Measurements from ENCODE around the gene LIN54. TPM values are rescaled to one million over a fixed set of nuclear protein-coding genes. Genes with fewer than 3 reads are reported as not detected.

The LIN54 gene
- total RNA-seq, 2 donors from 2014 or later: 10.3 to 13.6 TPM

DNA sequence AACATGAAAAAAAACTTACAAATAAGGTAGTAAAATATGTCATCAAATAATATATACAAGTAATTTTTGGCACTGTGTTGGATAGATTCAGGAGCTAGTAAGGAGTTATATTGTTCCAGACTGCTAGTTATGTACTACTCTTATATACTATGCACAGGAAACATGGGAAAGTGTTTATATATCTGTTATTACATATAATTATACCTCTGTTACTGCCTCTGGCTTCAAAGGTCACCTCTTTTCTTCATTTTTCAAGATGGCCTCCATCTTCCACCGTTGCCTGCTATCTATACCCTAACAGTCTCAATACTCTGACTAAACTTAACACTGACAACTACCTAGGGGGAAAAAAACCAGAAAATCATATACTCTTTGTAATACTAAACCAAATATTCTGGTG lies 29.5 kb downstream of the LIN54 start:
- DNase-seq (ENCODE audit: low spot score) (no peak), ATAC-seq (ENCODE audit: insufficient number of reproducible peaks, low FRiP score, low read depth) (no peak)
- H3K4me3 ChIP-seq: no peak overlapping the region
- H3K36me3 ChIP-seq: peaks cover 4% of the 10 kb centered on the region
- no peaks in the 10 kb centered on the region for H3K27me3 ChIP-seq (replicated peaks; ENCODE audit: insufficient read depth)
- no peaks in the 10 kb centered on the region for H3K9me3 ChIP-seq
- no peak overlapping the region for H3K27ac ChIP-seq
- H3K4me1 ChIP-seq (ENCODE audit: control insufficient read depth in 1 of 2, low read depth in 2 of 2): no peaks in the 10 kb centered on the region
- TF ChIP-seq, protein P1, sequence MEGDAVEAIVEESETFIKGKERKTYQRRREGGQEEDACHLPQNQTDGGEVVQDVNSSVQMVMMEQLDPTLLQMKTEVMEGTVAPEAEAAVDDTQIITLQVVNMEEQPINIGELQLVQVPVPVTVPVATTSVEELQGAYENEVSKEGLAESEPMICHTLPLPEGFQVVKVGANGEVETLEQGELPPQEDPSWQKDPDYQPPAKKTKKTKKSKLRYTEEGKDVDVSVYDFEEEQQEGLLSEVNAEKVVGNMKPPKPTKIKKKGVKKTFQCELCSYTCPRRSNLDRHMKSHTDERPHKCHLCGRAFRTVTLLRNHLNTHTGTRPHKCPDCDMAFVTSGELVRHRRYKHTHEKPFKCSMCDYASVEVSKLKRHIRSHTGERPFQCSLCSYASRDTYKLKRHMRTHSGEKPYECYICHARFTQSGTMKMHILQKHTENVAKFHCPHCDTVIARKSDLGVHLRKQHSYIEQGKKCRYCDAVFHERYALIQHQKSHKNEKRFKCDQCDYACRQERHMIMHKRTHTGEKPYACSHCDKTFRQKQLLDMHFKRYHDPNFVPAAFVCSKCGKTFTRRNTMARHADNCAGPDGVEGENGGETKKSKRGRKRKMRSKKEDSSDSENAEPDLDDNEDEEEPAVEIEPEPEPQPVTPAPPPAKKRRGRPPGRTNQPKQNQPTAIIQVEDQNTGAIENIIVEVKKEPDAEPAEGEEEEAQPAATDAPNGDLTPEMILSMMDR (IDR thresholded peaks at IDR 0.05): no peak

DNA sequence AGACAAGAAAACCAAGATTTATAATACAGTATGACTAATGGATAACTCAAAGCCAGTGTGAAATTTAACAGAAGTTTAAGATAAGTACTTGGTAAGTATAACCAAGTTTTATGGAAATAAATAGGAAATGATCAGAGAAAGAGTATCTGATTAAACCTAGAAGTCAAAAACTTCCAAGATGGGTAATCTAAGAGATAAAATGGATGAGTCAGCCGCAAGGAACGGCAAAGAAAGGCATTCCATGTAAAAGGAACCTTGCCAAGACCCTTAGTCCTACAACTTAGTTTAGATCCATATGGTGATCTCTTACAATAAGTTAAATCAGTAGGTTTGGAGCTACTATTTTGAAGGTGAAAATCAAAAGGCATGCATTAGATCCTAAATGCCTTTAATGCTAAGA lies 34.8 kb downstream of the LIN54 start:
- H3K9me3 ChIP-seq: no peaks in the 10 kb centered on the region
- no peak overlapping the region for H3K27ac ChIP-seq
- no peak for ATAC-seq (ENCODE audit: insufficient number of reproducible peaks, low FRiP score, low read depth)
- no peak overlapping the region for H3K4me3 ChIP-seq
- TF ChIP-seq, protein P1 (IDR thresholded peaks at IDR 0.05): no peak
- H3K27me3 ChIP-seq (replicated peaks; ENCODE audit: insufficient read depth): no peaks in the 10 kb centered on the region
- no peaks in the 10 kb centered on the region for H3K4me1 ChIP-seq (ENCODE audit: control insufficient read depth in 1 of 2, low read depth in 2 of 2)
- DNase-seq (ENCODE audit: low spot score): no peak
- peaks cover 7% of the 10 kb centered on the region for H3K36me3 ChIP-seq

DNA sequence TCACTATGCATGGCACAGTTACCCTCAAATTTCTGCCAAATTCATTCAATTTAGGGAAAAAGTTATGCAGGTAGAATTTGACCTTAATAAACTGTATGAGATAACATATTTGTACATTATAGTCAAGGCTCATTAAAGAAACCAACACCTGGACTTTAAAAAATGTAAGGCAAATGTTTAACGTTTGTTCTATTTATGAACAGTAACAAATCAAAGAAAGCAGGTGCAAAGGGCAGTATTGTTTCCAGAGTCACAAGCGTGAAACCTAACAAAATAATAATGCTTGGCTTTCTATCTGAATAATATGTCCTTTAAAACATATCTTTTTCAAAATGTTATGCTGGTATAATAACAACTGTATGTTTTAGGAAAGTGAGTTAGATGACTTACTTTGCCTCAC lies 41.2 kb downstream of the LIN54 start:
- H3K36me3 ChIP-seq: peaks cover 13% of the 10 kb centered on the region
- DNase-seq (ENCODE audit: low spot score) (no peak), ATAC-seq (ENCODE audit: insufficient number of reproducible peaks, low FRiP score, low read depth) (no peak)
- H3K4me1 ChIP-seq (ENCODE audit: control insufficient read depth in 1 of 2, low read depth in 2 of 2): no peaks in the 10 kb centered on the region
- no peak overlapping the region for H3K27ac ChIP-seq
- TF ChIP-seq, protein P1 (IDR thresholded peaks at IDR 0.05): no peak
- no peaks in the 10 kb centered on the region for H3K9me3 ChIP-seq
- no peaks in the 10 kb centered on the region for H3K27me3 ChIP-seq (replicated peaks; ENCODE audit: insufficient read depth)
- H3K4me3 ChIP-seq: no peak overlapping the region

DNA sequence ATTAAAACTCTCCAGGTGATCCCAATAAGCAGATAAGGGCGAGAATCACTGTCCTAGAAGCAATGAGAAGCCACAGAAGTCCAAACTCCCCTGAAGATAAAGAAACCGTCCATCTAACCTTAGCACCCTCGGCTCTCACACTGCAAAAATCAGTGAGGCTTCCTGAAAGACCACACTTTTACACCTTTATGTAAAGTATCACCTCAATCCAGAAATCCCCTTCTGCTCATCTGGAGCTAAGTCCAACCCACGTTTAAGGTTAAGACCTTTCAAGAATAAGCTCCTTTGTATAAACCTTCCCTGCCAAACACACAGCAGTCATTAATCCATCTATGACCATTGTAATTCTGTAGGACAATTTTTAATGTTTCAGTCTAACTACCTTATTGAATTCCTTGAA lies 41.7 kb downstream of the LIN54 start:
- no peak for ATAC-seq (ENCODE audit: insufficient number of reproducible peaks, low FRiP score, low read depth)
- peaks cover 13% of the 10 kb centered on the region for H3K36me3 ChIP-seq

DNA sequence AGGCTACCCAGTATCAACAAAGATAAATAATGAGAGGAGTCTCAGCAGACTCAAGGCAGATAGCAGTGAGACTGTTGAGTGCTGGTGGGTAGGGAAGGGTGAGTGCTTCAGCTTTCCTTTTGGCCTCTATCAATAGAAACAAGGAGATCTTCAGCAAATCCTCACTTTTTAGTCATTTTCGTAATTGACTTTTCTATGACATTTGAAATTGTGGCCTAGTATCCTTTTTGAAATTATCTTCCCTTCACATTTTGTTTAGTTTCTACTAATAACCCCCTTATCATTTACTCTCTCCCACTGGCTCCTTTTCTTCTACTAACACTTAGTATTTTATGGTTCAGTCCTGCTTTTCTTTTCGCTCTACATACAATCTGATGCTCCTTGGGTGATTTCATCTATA lies 44.9 kb downstream of the LIN54 start:
- H3K4me1 ChIP-seq (ENCODE audit: control insufficient read depth in 1 of 2, low read depth in 2 of 2): no peaks in the 10 kb centered on the region
- H3K27ac ChIP-seq: no peak overlapping the region
- H3K27me3 ChIP-seq (replicated peaks; ENCODE audit: insufficient read depth): no peaks in the 10 kb centered on the region
- ATAC-seq (ENCODE audit: insufficient number of reproducible peaks, low FRiP score, low read depth): no peak
- TF ChIP-seq, protein P1 (IDR thresholded peaks at IDR 0.05): no peak
- H3K36me3 ChIP-seq: peaks cover 10% of the 10 kb centered on the region
- no peaks in the 10 kb centered on the region for H3K9me3 ChIP-seq
- no peak for DNase-seq (ENCODE audit: low spot score)
- no peak overlapping the region for H3K4me3 ChIP-seq

More for the DNA sequence above, 41.7 kb downstream of the LIN54 start:
- no peak for DNase-seq (ENCODE audit: low spot score)
- Histone ChIP-seq H3K4me3 (no peak overlapping the region), H3K4me1 (ENCODE audit: control insufficient read depth in 1 of 2, low read depth in 2 of 2) (no peaks in the 10 kb centered on the region), H3K27me3 (replicated peaks; ENCODE audit: insufficient read depth) (no peaks in the 10 kb centered on the region), H3K9me3 (no peaks in the 10 kb centered on the region), H3K27ac (no peak overlapping the region)
- TF ChIP-seq, protein P1 (IDR thresholded peaks at IDR 0.05): no peak

Measured in thoracic aorta (tissue), 2 donors.